HEK293T (cell line): ENCODE data around the gene KLRG1.

Experiments used
- BHLHE40 ChIP-seq: fragments of 450-650 bp; IDR thresholded peaks from 2 replicates; pipeline ENCODE4 v1.6.1; 2016; ENCODE audit warnings: mild to moderate bottlenecking, moderate library complexity, borderline replicate concordance
- CTBP1 ChIP-seq: fragments of 450-650 bp; IDR thresholded peaks from 2 replicates; pipeline ENCODE4 v1.6.1; 2016; ENCODE audit warnings: borderline replicate concordance
- FOXK2 ChIP-seq: fragments of 450-650 bp; IDR thresholded peaks from 2 replicates; pipeline ENCODE4 v1.6.1; 2016; ENCODE audit warnings: mild to moderate bottlenecking
- HDGF ChIP-seq: fragments of 450-650 bp; IDR thresholded peaks from 2 replicates; pipeline ENCODE4 v1.6.1; 2017; ENCODE audit warnings: antibody characterized with exemption, borderline replicate concordance
- SUZ12 ChIP-seq: fragments of 450-650 bp; IDR thresholded peaks from 2 replicates; pipeline ENCODE4 v1.6.1; 2016; ENCODE audit warnings: mild to moderate bottlenecking

GRCh38 chr12:9052610-9053009, 63.3 kb downstream of the KLRG1 start:
- TF ChIP-seq BHLHE40 (no peak), SUZ12 (no peak), FOXK2 (no peak), HDGF (no peak), CTBP1 (no peak)
